Thoracic aorta (tissue), 2 donors: ENCODE measurements around the gene TEX2. TPM values are rescaled to one million over a fixed set of nuclear protein-coding genes. Genes with fewer than 3 reads are reported as not detected.
A peak's percentile ranks its signal among the peaks of the same experiment; 100 is the strongest.

Experiments
- ATAC-seq: fragments of 150-250 bp; one replicate; pipeline ENCODE4 v1.8.0; 2017; ENCODE audit warnings: low read depth; ENCODE audit not compliant: insufficient number of reproducible peaks, low FRiP score
- DNase-seq: peaks from one replicate; pipeline ENCODE4 v3.0.0-alpha.2; 2020; ENCODE audit warnings: low spot score
- H3K27ac ChIP-seq, 2 donors: fragments of 200-600 bp; sonication (generic); 1 replicate in 1 of 2; 2 replicates in 1 of 2; pipeline ENCODE4 v1.5.1; 2016; ENCODE audit warnings: mild to moderate bottlenecking in 2 of 2, moderate library complexity in 2 of 2
- H3K27me3 ChIP-seq: fragments of 200-600 bp; sonication (generic); replicated peaks from 2 replicates; pipeline ENCODE4 v1.6.0; 2016; ENCODE audit warnings: mild to moderate bottlenecking; ENCODE audit not compliant: insufficient read depth
- H3K36me3 ChIP-seq: fragments of 200-600 bp; sonication (generic); one replicate; pipeline ENCODE4 v1.5.1; 2016
- H3K4me1 ChIP-seq, 2 donors: fragments of 200-600 bp; sonication (generic); 1 replicate in 1 of 2; 2 replicates in 1 of 2; pipeline versions ENCODE4 v1.5.1 to v1.6.0; 2016; ENCODE audit warnings: low read depth in 2 of 2, mild to moderate bottlenecking in 1 of 2; ENCODE audit not compliant: control insufficient read depth in 1 of 2
- H3K4me3 ChIP-seq: fragments of 200-600 bp; sonication (generic); 2 replicates; pipeline ENCODE4 v1.5.1; 2016; ENCODE audit warnings: mild to moderate bottlenecking
- H3K9me3 ChIP-seq: fragments of 200-600 bp; sonication (generic); 2 replicates; pipeline ENCODE4 v1.5.1; 2016
- total RNA-seq, 2 donors: library from RNA; depleted of rRNA; stranded (reverse); fragments of >200 nt; gene quantifications; one replicate each; pipeline versions ENCODE4 v1.1.0 to v1.2.3, GENCODE V29; 2016
- TF ChIP-seq, protein P1 (sequence below): fragments of 200-600 bp; sonication (generic); IDR thresholded peaks from one replicate; pipeline ENCODE4 v1.5.1; 2019; ENCODE audit warnings: antibody characterized with exemption

Gene TEX2
- total RNA-seq, 2 donors from 2014 or later: 27.5 to 70.7 TPM

DNA sequence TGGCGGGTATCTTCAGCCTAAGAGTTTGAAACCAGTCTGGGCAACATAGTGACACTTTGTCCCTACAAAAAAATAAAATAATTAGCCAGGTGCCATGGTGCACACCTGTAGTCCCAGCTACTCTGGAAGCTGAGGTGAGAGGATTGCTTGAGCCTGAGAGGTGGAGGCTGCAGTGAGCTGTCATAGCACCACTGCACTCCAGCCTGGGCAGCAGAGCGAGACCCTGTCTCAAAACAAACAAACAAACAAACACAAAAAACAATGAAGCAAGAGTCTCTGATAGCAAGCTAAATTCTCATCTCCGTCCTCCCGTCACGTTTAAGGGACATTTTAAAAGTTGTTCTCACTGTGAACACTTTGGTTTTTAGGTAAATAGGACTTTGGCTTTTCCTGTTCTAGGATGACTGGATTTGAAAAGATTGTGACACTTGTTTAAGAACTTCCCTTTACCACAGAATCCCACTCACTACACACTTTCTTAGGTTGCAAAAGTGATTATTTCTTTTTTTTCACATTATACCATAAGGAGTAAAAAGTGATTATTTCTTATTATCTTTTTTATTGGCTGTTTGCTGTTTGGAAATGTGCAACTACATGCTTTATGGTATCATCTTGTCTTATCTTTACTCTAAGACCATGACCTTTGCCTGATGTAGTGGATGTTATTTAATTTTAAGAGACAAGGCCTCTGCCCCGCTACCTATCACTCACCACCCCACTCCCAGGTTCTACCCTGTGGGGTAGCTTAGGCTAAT is 128.7 kb downstream of the TEX2 start:
- peaks cover 0 to 13% of the 10 kb centered on the region in 2 donors for H3K4me1 ChIP-seq
- TF ChIP-seq, protein P1, sequence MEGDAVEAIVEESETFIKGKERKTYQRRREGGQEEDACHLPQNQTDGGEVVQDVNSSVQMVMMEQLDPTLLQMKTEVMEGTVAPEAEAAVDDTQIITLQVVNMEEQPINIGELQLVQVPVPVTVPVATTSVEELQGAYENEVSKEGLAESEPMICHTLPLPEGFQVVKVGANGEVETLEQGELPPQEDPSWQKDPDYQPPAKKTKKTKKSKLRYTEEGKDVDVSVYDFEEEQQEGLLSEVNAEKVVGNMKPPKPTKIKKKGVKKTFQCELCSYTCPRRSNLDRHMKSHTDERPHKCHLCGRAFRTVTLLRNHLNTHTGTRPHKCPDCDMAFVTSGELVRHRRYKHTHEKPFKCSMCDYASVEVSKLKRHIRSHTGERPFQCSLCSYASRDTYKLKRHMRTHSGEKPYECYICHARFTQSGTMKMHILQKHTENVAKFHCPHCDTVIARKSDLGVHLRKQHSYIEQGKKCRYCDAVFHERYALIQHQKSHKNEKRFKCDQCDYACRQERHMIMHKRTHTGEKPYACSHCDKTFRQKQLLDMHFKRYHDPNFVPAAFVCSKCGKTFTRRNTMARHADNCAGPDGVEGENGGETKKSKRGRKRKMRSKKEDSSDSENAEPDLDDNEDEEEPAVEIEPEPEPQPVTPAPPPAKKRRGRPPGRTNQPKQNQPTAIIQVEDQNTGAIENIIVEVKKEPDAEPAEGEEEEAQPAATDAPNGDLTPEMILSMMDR: no peak
- ATAC-seq: no peak

DNA sequence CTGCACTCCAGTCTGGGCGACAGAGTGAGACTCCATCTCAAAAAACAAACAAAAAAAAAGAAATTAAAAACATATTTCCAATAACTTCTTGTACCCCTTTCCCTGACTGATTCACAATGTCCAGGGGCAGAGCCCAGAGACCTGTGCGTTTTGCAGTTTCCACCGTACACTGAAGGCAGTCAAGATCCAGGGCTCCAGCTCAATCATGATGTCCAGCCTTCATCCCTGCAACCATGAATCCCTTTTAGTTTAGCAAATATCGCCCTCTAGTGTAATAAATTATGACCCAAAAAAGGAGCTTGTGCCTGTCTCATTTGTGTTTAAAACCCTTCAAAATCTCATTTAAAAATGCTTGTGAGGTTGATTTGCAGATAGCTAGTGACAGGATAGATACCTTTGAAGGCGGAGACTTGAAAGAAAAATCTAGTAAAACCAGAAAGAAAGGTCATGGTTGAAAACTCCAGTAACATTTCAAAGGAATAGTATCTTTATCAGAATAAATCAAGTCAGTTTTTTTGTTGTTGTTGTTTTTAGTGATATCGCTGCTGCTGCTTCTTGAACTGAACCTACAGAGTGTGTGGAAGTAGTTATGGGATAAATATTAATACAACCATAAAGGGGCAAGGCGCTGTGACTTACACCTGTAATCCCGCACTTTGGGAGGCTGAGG is 129.4 kb downstream of the TEX2 start:
- TF ChIP-seq, protein P1: peak; percentile 60
- H3K27ac ChIP-seq: no peak overlapping the region
- H3K27me3 ChIP-seq: no peaks in the 10 kb centered on the region
- peaks cover 3 to 17% of the 10 kb centered on the region in 2 donors for H3K4me1 ChIP-seq
- no peak for ATAC-seq
- no peaks in the 10 kb centered on the region for H3K36me3 ChIP-seq
- DNase-seq: no peak
- H3K4me3 ChIP-seq: no peak overlapping the region
- H3K9me3 ChIP-seq: no peaks in the 10 kb centered on the region

More for the DNA sequence above, 128.7 kb downstream of the TEX2 start:
- no peaks in the 10 kb centered on the region for H3K27me3 ChIP-seq
- H3K36me3 ChIP-seq: no peaks in the 10 kb centered on the region
- no peak overlapping the region for H3K27ac ChIP-seq
- DNase-seq: no peak
- H3K9me3 ChIP-seq: no peaks in the 10 kb centered on the region
- H3K4me3 ChIP-seq: no peak overlapping the region

DNA sequence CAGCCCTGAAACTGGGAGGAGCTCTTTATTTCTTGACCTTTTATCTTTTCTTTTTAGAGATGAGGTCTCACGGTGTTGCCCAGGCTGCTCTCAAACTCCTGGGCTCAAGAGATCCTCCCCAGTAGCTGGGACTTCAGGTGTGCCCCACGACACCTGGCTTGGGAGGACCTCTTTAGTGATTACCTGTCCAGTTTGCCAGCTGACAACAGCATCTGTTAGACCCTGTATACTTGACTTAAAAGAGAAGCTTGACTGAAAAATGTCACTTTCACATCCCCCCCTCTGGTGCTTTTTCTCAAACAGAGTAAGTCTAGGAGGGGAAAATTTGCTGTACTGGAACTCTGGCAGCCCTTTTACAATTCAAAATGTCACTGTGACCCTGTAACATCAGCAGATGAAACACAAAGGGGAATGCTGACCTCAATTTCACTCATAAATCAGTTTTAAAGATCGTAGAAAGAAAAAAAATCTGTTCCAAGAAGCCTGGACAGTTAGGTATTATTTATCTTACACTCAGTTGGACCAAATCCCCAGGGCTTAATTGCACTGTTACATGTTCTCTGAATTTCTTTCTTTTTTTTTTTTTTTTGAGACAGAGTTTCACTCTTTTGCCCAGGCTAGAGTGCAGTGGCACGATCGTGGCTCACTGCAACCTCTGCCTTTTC is 131.3 kb downstream of the TEX2 start:
- DNase-seq (no peak), ATAC-seq (no peak)
- TF ChIP-seq, protein P1: no peak
- H3K4me3 ChIP-seq: no peak overlapping the region
- no peaks in the 10 kb centered on the region for H3K9me3 ChIP-seq
- no peaks in the 10 kb centered on the region for H3K27me3 ChIP-seq
- peaks cover 11 to 36% of the 10 kb centered on the region in 2 donors for H3K4me1 ChIP-seq
- H3K36me3 ChIP-seq: no peaks in the 10 kb centered on the region
- H3K27ac ChIP-seq: peak overlapping the region in 1 of 2 donors; percentile 92

- DNase-seq (peak; percentile 13), ATAC-seq (peak; percentile 26)
- H3K4me1 ChIP-seq: peaks cover 11 to 38% of the 10 kb centered on the region in 2 donors
- TF ChIP-seq, protein P1: no peak
- H3K27me3 ChIP-seq: no peaks in the 10 kb centered on the region
- H3K27ac ChIP-seq: peak overlapping the region; percentile 92 to 95
- H3K4me3 ChIP-seq: peak overlapping the region; percentile 92
- no peaks in the 10 kb centered on the region for H3K36me3 ChIP-seq
- H3K9me3 ChIP-seq: no peaks in the 10 kb centered on the region
These were observed 132.5 kb downstream of the TEX2 start for GRCh38 chr17:64130559-64131001.
